NCI-H146 treated with DMSO at 0.1 percent for 48 hours (cell line): ENCODE results near the gene PROC.

Source experiments
- DNase-seq: peaks from one replicate; lab custom pipeline; 2025; ENCODE audit not compliant: unreplicated experiment; lab: John Stamatoyannopoulos, UW

Gene PROC

DNA sequence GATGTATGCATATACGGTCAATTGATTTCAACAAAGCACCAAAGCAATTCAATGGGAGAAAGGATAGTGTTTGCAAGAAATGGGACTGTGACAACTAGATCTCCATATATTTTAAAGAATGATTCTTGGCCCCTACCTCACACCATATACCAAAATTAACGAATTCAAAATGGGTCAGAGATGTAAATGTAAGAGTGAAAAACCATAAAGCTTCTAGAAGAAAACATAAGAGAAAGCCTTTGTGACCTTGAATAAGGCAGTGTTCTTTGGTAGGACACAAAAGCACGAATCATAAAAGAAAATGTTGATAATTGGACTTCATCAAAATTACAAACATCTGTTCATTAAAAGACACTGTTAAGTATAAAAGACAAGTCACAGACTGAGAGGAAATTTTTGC is 5.0 kb upstream of the PROC start:
- no peak for DNase-seq

DNA sequence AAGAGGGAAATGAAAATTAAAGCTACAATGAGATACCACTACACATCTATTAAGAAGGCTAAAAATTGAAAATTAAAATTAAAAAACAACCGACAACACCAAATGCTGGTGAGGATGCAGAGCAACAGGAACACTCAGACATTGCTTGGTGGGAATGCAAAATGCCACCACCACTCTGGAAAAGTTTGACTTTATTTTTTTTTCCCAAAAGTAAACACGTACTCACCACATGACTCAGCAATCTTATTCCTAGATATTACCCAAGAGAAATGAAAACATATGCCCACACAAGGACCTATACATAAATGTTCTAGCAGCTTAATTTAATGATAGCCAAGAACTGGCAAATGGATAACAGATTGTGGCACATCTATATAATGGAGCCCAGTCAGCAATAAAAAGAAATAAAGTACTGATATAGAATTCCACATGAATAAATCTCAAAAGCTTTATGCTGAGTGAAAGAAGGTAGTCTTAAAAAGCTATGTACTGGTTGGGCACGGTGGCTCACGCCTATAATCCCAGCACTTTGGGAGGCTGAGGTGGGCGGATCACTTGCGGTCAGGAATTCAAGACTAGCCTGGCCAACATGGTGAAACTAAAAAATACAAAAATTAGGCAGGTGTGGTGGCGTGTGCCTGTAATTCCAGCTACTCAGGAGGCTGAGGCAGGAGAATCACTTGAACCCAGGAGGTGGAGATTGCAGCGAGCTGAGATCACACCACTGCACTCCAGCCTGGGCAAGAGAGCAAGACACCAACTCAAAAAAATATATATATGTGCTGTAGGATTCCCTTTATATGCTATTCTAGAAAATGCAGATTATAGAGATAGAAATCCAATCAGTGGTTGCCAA is 4.2 kb upstream of the PROC start:
- DNase-seq = no peak

DNA sequence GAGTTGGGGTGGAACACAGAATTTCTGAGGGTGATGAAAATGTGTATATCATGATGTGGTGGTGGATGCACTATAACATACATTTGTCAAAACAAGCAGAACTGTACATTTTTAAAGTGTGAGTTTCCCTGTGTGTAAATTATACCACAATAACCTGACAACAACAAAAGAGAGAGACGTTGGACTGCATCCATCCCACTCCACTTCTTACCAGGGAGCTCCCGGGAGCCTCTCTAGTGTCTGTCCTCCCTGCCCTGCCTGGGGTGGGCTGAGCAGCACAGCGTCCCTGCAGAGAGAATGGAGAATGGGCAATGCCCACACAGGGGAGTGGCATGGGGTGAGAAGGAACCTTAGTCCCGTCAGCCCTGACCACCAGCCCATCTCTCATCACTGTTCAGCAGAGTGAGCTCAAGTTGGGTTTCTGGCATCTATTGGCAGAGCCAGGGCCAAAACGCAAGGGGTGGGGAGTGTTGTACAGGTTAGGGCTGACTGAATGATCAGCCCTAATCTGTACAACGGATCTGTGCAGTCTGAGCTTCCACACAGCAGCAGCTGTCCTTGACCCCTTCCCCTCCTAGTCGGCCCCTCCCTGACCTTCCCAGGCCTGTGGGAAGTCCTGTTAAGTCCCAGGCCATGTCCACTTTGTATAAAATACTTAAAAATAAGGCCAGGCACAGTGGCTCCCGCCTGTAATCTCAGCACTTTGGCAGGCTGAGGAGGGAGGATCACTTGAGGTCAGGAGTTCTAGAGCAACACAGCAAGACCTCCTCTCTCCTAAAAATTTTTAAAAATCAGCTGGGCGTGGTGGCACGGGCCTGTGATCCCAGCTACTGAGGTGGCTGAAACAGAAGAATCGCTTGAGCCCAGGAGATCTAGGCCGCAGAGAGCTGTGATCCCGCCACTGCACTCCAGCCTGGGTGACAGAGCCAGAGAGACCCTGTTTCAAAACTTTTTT is 3.3 kb upstream of the PROC start:
- no peak for DNase-seq

DNA sequence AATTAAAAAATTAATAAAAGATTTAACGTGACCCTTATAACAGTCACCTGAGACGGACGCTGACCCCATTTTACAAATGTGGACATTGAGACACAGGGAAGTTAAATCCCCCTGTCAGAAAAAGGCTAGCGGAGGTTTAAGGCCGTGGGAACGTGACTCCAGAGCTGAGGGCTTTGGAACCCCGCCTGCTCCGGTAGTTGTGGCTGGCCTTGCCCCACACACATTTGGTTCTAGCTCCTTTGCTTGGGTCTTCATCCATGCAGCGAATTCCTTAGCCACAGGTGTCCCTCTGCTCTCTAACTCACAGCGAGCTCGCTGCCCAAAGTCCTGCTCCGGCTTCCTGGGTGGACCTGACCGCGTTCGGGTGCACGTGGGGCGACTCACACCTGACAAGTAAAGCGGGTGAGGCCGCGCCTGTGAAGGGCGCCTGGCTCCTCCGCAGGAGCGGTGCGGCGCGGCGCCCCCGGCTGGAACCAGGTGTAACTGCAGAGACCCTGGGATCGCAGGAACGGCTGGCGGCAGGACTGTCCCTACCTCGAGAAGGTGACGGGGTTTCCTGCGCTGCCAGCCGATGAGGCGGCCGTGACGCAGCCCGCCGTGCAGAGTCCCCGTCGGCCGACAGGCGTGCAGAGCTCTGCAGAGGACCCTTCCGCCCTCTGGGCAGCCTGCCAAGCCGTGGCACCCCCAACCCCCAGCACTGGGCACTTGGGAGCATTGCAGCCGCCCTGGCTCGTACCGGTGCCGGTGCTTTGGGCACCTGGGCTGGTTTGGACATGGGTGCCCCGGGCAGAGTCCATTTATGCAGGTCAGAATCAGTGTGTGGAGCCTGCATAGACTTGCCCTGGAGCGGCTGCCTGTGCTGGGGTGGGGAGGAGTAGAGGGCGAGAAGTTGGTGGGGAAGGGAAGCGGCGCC is 2.4 kb upstream of the PROC start:
- DNase-seq = peak; percentile 75

DNA sequence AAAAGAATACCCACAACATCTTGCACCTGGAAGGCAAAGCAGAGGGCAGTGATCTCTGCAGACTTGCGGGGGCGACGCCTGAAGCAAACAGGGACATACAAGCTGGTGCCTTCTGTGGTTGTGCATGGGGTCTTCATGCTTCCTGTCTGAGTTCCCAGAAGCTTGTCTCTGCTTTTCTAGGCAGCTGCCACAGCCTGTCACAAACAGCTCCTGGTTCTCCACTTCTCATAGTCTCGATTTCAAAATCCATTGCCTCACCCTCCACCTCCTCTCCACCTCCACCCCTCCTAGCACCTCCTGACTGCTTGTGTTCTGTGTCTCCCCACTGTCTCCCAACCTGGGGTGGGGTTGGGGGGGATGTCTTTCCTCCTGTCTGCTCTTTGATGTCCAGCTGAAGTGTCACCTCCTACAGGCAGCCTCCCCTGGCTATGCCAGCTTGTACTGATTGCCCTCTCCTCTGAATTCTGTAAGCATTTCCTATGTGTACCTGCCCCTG is 1.7 kb upstream of the PROC start:
- DNase-seq = no peak

DNA sequence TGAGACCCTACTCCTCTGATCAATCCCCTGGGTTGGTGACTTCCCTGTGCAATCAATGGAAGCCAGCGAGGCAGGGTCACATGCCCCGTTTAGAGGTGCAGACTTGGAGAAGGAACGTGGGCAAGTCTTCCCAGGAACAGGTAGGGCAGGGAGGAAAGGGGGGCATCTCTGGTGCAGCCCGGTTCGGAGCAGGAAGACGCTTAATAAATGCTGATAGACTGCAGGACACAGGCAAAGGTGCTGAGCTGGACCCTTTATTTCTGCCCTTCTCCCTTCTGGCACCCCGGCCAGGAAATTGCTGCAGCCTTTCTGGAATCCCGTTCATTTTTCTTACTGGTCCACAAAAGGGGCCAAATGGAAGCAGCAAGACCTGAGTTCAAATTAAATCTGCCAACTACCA is 821 bp upstream of the PROC start:
- no peak for DNase-seq

DNA sequence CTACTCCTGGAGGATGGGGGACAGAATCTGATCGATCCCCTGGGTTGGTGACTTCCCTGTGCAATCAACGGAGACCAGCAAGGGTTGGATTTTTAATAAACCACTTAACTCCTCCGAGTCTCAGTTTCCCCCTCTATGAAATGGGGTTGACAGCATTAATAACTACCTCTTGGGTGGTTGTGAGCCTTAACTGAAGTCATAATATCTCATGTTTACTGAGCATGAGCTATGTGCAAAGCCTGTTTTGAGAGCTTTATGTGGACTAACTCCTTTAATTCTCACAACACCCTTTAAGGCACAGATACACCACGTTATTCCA is 844 bp downstream of the PROC start:
- DNase-seq = no peak

DNA sequence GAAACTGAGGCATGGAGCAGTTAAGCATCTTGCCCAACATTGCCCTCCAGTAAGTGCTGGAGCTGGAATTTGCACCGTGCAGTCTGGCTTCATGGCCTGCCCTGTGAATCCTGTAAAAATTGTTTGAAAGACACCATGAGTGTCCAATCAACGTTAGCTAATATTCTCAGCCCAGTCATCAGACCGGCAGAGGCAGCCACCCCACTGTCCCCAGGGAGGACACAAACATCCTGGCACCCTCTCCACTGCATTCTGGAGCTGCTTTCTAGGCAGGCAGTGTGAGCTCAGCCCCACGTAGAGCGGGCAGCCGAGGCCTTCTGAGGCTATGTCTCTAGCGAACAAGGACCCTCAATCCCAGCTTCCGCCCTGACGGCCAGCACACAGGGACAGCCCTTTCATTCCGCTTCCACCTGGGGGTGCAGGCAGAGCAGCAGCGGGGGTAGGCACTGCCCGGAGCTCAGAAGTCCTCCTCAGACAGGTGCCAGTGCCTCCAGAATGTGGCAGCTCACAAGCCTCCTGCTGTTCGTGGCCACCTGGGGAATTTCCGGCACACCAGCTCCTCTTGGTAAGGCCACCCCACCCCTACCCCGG is 1.3 kb downstream of the PROC start:
- no peak for DNase-seq

DNA sequence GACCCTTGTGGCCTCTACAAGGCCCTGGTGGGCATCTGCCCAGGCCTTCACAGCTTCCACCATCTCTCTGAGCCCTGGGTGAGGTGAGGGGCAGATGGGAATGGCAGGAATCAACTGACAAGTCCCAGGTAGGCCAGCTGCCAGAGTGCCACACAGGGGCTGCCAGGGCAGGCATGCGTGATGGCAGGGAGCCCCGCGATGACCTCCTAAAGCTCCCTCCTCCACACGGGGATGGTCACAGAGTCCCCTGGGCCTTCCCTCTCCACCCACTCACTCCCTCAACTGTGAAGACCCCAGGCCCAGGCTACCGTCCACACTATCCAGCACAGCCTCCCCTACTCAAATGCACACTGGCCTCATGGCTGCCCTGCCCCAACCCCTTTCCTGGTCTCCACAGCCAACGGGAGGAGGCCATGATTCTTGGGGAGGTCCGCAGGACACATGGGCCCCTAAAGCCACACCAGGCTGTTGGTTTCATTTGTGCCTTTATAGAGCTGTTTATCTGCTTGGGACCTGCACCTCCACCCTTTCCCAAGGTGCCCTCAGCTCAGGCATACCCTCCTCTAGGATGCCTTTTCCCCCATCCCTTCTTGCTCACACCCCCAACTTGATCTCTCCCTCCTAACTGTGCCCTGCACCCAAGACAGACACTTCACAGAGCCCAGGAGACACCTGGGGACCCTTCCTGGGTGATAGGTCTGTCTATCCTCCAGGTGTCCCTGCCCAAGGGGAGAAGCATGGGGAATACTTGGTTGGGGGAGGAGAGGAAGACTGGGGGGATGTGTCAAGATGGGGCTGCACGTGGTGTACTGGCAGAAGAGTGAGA is 2.0 kb downstream of the PROC start:
- no peak for DNase-seq

DNA sequence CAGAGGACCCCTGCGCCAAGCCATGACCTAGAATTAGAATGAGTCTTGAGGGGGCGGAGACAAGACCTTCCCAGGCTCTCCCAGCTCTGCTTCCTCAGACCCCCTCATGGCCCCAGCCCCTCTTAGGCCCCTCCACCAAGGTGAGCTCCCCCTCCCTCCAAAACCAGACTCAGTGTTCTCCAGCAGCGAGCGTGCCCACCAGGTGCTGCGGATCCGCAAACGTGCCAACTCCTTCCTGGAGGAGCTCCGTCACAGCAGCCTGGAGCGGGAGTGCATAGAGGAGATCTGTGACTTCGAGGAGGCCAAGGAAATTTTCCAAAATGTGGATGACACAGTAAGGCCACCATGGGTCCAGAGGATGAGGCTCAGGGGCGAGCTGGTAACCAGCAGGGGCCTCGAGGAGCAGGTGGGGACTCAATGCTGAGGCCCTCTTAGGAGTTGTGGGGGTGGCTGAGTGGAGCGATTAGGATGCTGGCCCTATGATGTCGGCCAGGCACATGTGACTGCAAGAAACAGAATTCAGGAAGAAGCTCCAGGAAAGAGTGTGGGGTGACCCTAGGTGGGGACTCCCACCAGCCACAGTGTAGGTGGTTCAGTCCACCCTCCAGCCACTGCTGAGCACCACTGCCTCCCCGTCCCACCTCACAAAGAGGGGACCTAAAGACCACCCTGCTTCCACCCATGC is 3.0 kb downstream of the PROC start:
- no peak for DNase-seq

DNA sequence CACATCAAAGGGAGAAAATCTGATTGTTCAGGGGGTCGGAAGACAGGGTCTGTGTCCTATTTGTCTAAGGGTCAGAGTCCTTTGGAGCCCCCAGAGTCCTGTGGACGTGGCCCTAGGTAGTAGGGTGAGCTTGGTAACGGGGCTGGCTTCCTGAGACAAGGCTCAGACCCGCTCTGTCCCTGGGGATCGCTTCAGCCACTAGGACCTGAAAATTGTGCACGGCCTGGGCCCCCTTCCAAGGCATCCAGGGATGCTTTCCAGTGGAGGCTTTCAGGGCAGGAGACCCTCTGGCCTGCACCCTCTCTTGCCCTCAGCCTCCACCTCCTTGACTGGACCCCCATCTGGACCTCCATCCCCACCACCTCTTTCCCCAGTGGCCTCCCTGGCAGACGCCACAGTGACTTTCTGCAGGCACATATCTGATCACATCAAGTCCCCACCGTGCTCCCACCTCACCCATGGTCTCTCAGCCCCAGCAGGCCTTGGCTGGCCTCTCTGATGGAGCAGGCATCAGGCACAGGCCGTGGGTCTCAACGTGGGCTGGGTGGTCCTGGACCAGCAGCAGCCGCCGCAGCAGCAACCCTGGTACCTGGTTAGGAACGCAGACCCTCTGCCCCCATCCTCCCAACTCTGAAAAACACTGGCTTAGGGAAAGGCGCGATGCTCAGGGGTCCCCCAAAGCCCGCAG is 3.8 kb downstream of the PROC start:
- no peak for DNase-seq

DNA sequence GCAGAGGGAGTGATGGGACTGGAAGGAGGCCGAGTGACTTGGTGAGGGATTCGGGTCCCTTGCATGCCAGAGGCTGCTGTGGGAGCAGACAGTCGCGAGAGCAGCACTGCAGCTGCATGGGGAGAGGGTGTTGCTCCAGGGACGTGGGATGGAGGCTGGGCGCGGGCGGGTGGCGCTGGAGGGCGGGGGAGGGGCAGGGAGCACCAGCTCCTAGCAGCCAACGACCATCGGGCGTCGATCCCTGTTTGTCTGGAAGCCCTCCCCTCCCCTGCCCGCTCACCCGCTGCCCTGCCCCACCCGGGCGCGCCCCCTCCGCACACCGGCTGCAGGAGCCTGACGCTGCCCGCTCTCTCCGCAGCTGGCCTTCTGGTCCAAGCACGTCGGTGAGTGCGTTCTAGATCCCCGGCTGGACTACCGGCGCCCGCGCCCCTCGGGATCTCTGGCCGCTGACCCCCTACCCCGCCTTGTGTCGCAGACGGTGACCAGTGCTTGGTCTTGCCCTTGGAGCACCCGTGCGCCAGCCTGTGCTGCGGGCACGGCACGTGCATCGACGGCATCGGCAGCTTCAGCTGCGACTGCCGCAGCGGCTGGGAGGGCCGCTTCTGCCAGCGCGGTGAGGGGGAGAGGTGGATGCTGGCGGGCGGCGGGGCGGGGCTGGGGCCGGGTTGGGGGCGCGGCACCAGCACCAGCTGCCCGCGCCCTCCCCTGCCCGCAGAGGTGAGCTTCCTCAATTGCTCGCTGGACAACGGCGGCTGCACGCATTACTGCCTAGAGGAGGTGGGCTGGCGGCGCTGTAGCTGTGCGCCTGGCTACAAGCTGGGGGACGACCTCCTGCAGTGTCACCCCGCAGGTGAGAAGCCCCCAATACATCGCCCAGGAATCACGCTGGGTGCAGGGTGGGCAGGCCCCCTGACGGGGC is 4.6 kb downstream of the PROC start:
- peak; percentile 67 for DNase-seq

DNA sequence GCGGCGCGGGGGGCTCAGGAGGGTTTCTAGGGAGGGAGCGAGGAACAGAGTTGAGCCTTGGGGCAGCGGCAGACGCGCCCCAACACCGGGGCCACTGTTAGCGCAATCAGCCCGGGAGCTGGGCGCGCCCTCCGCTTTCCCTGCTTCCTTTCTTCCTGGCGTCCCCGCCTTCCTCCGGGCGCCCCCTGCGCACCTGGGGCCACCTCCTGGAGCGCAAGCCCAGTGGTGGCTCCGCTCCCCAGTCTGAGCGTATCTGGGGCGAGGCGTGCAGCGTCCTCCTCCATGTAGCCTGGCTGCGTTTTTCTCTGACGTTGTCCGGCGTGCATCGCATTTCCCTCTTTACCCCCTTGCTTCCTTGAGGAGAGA is 5.2 kb downstream of the PROC start:
- DNase-seq = peak; percentile 35

DNA sequence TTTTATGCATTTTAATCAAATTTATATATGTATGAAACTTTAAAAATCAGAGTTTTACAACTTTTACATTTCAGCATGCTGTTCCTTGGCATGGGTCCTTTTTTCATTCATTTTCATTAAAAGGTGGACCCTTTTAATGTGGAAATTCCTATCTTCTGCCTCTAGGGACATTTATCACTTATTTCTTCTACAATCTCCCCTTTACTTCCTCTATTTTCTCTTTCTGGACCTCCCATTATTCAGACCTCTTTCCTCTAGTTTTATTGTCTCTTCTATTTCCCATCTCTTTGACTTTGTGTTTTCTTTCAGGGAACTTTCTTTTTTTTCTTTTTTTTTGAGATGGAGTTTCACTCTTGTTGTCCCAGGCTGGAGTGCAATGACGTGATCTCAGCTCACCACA is 5.7 kb downstream of the PROC start:
- no peak for DNase-seq

DNA sequence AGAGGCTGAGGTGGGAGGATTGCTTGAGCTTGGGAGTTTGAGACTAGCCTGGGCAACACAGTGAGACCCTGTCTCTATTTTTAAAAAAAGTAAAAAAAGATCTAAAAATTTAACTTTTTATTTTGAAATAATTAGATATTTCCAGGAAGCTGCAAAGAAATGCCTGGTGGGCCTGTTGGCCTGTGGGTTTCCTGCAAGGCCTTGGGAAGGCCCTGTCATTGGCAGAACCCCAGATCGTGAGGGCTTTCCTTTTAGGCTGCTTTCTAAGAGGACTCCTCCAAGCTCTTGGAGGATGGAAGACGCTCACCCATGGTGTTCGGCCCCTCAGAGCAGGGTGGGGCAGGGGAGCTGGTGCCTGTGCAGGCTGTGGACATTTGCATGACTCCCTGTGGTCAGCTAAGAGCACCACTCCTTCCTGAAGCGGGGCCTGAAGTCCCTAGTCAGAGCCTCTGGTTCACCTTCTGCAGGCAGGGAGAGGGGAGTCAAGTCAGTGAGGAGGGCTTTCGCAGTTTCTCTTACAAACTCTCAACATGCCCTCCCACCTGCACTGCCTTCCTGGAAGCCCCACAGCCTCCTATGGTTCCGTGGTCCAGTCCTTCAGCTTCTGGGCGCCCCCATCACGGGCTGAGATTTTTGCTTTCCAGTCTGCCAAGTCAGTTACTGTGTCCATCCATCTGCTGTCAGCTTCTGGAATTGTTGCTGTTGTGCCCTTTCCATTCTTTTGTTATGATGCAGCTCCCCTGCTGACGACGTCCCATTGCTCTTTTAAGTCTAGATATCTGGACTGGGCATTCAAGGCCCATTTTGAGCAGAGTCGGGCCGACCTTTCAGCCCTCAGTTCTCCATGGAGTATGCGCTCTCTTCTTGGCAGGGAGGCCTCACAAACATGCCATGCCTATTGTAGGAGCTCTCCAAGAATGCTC is 6.6 kb downstream of the PROC start:
- DNase-seq = no peak
